Measurements from ENCODE around the gene SELENON. TPM values are rescaled to one million over a fixed set of nuclear protein-coding genes. Genes with fewer than 3 reads are reported as not detected.

Gene SELENON
- total and polyA plus RNA-seq, 2 of the 13 experiments (the other 11 are each of a cell fraction or from before 2014, with no cell fraction given): 3.8 to 8.0 TPM

DNA sequence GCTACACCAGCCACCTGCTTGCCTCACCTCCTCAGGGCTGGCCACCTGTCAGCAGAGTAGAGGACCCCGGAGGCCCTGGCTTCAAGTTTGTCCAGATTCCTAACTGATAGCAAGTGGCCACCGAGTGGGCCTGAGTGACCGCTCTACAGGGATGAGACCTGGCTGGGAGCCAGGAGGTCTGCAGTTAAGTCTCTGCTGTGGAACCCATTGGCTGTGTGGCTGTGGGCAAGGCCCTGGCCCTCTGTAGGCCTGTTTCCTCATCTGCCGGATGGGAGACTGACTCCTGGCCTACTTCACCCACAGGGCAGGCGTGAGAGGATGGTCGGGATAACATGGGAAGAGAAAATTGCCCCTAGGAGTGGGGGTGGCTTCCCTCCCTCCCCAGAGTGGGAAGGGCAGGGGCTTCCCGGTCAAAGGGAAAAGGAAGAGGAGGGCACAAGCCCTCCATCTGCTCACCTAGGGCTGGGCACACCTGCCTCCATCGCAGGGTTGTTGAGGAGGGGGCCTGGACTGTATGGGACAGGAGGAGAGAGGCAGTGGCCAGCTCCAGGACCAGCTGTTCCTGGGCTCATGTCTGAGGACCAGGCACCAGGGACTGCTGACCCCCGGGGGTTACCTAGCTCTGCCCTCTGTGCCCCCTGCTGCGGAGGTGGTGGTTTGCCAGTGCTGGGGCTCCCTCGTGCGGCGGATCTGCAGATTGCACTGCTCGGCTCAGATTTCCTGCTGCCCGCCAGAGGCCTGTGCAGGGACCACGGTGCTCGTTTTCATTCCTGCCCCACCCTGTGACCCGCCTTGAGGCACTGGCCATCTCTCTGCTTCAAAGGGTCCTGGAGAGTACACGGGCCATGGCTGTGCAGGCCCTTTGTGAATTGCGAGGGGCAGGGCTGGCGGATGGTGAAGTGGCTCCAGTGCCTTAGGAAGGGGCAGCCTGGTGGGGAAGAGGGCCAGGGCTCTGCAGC, 10.6 kb downstream of the SELENON start (continued):
- TF ChIP-seq, protein P1, sequence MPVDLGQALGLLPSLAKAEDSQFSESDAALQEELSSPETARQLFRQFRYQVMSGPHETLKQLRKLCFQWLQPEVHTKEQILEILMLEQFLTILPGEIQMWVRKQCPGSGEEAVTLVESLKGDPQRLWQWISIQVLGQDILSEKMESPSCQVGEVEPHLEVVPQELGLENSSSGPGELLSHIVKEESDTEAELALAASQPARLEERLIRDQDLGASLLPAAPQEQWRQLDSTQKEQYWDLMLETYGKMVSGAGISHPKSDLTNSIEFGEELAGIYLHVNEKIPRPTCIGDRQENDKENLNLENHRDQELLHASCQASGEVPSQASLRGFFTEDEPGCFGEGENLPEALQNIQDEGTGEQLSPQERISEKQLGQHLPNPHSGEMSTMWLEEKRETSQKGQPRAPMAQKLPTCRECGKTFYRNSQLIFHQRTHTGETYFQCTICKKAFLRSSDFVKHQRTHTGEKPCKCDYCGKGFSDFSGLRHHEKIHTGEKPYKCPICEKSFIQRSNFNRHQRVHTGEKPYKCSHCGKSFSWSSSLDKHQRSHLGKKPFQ (CRISPR knock-in tag; IDR thresholded peaks at IDR 0.05; ENCODE audit: insufficient replicate concordance): no peak
- no peak for TF ChIP-seq ZMYM2 (CRISPR knock-in tag; IDR thresholded peaks at IDR 0.05)
- TF ChIP-seq, protein P2, sequence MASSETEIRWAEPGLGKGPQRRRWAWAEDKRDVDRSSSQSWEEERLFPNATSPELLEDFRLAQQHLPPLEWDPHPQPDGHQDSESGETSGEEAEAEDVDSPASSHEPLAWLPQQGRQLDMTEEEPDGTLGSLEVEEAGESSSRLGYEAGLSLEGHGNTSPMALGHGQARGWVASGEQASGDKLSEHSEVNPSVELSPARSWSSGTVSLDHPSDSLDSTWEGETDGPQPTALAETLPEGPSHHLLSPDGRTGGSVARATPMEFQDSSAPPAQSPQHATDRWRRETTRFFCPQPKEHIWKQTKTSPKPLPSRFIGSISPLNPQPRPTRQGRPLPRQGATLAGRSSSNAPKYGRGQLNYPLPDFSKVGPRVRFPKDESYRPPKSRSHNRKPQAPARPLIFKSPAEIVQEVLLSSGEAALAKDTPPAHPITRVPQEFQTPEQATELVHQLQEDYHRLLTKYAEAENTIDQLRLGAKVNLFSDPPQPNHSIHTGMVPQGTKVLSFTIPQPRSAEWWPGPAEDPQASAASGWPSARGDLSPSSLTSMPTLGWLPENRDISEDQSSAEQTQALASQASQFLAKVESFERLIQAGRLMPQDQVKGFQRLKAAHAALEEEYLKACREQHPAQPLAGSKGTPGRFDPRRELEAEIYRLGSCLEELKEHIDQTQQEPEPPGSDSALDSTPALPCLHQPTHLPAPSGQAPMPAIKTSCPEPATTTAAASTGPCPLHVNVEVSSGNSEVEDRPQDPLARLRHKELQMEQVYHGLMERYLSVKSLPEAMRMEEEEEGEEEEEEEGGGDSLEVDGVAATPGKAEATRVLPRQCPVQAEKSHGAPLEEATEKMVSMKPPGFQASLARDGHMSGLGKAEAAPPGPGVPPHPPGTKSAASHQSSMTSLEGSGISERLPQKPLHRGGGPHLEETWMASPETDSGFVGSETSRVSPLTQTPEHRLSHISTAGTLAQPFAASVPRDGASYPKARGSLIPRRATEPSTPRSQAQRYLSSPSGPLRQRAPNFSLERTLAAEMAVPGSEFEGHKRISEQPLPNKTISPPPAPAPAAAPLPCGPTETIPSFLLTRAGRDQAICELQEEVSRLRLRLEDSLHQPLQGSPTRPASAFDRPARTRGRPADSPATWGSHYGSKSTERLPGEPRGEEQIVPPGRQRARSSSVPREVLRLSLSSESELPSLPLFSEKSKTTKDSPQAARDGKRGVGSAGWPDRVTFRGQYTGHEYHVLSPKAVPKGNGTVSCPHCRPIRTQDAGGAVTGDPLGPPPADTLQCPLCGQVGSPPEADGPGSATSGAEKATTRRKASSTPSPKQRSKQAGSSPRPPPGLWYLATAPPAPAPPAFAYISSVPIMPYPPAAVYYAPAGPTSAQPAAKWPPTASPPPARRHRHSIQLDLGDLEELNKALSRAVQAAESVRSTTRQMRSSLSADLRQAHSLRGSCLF (CRISPR knock-in tag; IDR thresholded peaks at IDR 0.05; ENCODE audit: borderline replicate concordance): no peak
- 0 out of 2 replicates have a peak, but pooled peaks have one; percentile 23 for TF ChIP-seq MEIS1 (CRISPR knock-in tag; IDR thresholded peaks at IDR 0.05; ENCODE audit: borderline replicate concordance)
- TF ChIP-seq, protein P3, sequence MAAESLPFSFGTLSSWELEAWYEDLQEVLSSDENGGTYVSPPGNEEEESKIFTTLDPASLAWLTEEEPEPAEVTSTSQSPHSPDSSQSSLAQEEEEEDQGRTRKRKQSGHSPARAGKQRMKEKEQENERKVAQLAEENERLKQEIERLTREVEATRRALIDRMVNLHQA (CRISPR knock-in tag; IDR thresholded peaks at IDR 0.05): no peak
- no peak for TF ChIP-seq GPN1 (CRISPR knock-in tag; IDR thresholded peaks at IDR 0.05; ENCODE audit: borderline replicate concordance)
- TF ChIP-seq, protein P4, sequence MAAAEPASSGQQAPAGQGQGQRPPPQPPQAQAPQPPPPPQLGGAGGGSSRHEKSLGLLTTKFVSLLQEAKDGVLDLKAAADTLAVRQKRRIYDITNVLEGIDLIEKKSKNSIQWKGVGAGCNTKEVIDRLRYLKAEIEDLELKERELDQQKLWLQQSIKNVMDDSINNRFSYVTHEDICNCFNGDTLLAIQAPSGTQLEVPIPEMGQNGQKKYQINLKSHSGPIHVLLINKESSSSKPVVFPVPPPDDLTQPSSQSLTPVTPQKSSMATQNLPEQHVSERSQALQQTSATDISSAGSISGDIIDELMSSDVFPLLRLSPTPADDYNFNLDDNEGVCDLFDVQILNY (CRISPR knock-in tag; conservative IDR thresholded peaks at IDR 0.05): 0 out of 2 replicates have a peak, but pooled peaks have one; percentile 38
- no peak for TF ChIP-seq HNF4A (CRISPR knock-in tag; IDR thresholded peaks at IDR 0.05)
- no peak for TF ChIP-seq SMAD9 (CRISPR knock-in tag; IDR thresholded peaks at IDR 0.05)
- TF ChIP-seq ZNF777 (CRISPR knock-in tag; IDR thresholded peaks at IDR 0.05): no peak
- TF ChIP-seq KLF12 (CRISPR knock-in tag; IDR thresholded peaks at IDR 0.05; ENCODE audit: borderline replicate concordance): no peak
- TF ChIP-seq, protein P5, sequence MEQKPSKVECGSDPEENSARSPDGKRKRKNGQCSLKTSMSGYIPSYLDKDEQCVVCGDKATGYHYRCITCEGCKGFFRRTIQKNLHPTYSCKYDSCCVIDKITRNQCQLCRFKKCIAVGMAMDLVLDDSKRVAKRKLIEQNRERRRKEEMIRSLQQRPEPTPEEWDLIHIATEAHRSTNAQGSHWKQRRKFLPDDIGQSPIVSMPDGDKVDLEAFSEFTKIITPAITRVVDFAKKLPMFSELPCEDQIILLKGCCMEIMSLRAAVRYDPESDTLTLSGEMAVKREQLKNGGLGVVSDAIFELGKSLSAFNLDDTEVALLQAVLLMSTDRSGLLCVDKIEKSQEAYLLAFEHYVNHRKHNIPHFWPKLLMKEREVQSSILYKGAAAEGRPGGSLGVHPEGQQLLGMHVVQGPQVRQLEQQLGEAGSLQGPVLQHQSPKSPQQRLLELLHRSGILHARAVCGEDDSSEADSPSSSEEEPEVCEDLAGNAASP (CRISPR knock-in tag; IDR thresholded peaks at IDR 0.05; ENCODE audit: borderline replicate concordance): no peak
- TF ChIP-seq ZNF737 (CRISPR knock-in tag; IDR thresholded peaks at IDR 0.05; ENCODE audit: borderline replicate concordance): no peak
- no peak for TF ChIP-seq NONO (IDR thresholded peaks at IDR 0.05)
- TF ChIP-seq NONO (CRISPR knock-in tag; conservative IDR thresholded peaks at IDR 0.05): 0 out of 2 replicates have a peak, but pooled peaks have one; percentile 35
- no peak for TF ChIP-seq ZNF432 (CRISPR knock-in tag; IDR thresholded peaks at IDR 0.05; ENCODE audit: borderline replicate concordance)
- TF ChIP-seq PHF21A (CRISPR knock-in tag; IDR thresholded peaks at IDR 0.05): no peak
- TF ChIP-seq XRCC5 (optimal IDR thresholded peaks at IDR 0.05; ENCODE audit: low read length): peak; percentile 81
- no peak for TF ChIP-seq ZFP62 (CRISPR knock-in tag; IDR thresholded peaks at IDR 0.05)
- TF ChIP-seq MAFK (conservative IDR thresholded peaks at IDR 0.05 in 1 of 2, IDR thresholded peaks at IDR 0.05 in 1 of 2; ENCODE audit: low read length in 2 of 2): no peak
